NCI-H524 (cell line): ENCODE results near the gene TRPM1.

Experiments used
- DNase-seq, 2 experiments: peaks; one replicate each; lab custom pipeline; 2025; lab: John Stamatoyannopoulos, UW

TRPM1 gene

DNA sequence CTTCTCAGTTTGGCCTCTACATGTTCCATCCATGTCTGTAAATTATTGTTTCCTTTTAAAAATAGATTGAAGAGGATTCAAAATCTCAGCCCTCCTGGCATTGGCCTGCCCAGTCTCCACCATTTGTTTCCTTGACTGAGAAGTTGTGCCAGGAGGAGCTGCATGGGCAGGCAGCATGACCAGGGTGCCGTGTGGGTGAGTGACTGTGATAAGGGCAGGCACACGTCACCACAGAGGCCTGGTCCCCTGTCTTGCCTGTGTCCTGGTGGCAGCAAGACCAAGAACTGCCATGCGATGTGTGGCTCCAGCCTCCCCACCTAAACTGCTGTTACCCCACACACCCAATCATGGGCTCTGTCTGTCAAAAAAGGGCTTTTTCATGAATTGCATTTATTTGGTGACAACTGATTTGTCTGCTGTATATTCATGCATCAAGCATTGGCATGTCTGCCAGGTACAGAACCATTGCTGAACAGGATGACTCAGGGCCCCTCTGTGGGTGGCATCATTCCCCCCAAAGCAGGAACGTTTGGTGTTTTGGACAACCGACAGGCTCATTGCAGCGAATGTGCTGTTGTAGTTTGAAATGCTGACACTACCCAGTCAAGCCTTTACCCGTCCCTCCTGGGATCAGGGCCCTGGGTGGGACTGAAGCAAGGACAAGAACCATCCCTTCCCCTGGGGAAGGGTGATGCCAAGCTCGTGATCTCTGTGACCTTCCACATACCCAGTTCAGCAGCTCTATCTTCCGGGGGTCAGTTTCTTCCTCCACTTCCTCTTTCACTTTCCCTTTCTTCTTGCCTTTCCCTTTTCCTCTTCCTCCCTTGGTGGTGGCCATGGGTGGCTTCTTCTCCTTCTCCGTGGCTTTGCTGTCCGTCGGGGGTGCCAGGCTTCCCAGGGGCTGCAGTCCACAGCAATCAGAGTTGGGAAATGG, 51.6 kb downstream of the TRPM1 start:
- no peak for DNase-seq

DNA sequence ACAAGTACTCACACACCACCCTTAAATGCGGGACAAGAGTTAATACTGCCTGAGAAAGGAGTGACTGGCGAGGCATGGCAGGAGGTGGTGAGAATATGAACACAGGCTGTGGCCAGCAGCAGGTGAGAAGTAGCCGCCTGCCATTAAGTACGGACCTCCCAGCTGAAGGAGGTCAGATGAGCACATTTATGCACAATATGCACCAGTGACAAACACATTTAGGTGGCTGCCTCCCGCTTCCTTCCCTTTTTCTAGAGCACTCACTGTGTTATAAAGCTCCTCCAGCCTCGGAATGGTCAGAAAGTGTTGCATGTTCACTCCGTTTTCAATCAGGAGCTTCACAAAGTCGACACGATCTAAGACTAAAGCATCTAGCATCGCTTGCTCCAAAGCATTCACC, 52.4 kb downstream of the TRPM1 start:
- DNase-seq, result no peak

DNA sequence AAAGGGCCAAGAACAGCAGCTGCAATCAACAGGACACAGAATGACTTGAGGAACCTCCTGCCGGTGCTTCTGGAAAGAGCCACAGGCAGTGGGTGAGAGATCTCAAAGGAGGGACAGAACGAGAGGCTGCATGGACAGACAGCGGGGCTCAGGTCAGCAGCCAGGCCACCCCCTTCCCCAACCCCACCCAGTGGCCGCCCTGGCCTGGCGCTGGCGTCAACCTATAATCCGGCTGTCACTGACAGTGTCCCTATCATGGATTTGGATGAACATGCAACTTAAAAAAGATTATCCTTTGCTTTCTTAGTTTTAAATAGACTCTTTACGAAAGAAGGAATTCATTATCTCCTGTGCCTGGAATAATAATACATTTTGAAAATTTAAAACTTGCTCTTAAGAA, 54.1 kb downstream of the TRPM1 start:
- DNase-seq, result no peak

DNA sequence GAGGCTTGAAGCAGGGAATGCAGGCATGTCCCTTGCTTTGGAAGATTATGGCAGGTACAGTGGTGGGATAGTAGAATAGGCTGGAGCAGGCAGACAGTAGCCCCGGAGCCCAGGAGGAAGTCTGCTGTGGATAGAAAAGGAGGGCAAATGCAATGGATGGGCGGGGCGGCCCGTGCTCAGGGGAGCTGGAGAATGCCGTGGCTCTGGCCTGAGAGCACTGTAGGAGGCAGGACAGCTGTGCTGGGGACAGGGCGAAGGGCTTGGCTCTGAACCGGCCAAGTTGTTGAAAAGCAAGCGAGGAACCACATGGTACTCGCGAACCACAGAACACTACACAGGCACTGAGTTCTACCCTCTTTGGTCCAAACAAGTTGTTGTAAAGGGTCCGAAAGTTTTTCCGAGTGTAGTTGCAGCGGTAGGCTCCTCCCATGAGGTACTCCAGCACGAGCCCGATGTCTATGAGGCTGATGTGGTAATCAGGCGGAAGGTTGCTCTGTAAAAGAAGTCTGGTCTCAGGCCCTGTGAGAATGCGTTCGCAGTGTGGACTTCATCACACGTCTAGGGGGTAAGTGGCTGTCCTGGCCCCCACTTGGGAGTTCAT, 54.7 kb downstream of the TRPM1 start:
- no peak for DNase-seq

GRCh38 chr15:31045606-31046005, 55.9 kb downstream of the TRPM1 start:
- no peak for DNase-seq

GRCh38 chr15:31042751-31043150, 58.8 kb downstream of the TRPM1 start:
- DNase-seq, result no peak

DNA sequence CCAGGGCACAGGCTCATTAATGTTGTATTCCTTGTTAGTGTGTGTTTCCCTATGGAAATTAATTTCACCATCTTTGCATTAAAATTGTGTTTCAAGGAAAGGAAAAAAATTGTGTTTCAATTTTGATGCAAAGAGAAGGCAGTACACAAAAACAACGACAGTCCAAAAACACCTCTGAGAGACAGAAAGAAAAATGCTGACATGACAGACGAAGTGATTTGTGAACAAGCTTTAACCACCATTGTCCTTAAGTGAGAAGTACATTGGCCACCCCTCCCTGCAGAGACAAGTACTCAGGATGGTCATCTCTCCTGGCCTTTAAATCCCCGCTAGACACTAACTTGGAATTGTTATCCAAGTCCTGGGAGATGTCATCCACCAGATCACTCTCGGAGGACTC, 59.9 kb downstream of the TRPM1 start:
- DNase-seq, result no peak

GRCh38 chr15:31040611-31041010, 60.9 kb downstream of the TRPM1 start:
- DNase-seq, result no peak

GRCh38 chr15:31039961-31040360, 61.6 kb downstream of the TRPM1 start:
- DNase-seq, result no peak

GRCh38 chr15:31037731-31038477, 63.6 kb downstream of the TRPM1 start:
- no peak for DNase-seq

GRCh38 chr15:31036783-31037182, 64.7 kb downstream of the TRPM1 start:
- DNase-seq, result no peak

- no peak for DNase-seq
Observed at GRCh38 chr15:31035610-31036009, 65.9 kb downstream of the TRPM1 start.

DNA sequence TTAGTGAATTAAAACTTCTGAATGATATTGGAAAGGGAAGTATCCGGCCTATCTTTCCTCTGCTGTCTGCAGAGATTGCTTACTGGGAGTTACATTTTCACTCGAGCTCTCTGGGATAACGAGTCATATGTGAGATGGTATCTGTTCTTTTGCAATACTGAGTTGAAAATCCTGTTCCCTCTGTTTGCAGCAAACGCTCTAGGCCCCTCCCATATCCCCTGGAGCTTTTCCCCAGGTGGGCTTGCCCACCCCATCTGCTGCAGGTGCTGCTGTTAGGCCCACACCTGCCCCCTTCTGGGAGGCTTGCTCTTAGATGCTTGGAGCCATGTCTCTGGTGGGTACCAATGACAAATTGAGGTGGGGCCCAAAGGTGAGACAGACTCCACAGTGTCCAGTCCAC, 67.4 kb downstream of the TRPM1 start:
- DNase-seq, result no peak

- DNase-seq, result no peak
Observed at GRCh38 chr15:31032961-31033371, 68.6 kb downstream of the TRPM1 start.

GRCh38 chr15:31031471-31032067, 70.0 kb downstream of the TRPM1 start:
- DNase-seq, result no peak

GRCh38 chr15:31027910-31028578, 73.5 kb downstream of the TRPM1 start:
- no peak for DNase-seq

DNA sequence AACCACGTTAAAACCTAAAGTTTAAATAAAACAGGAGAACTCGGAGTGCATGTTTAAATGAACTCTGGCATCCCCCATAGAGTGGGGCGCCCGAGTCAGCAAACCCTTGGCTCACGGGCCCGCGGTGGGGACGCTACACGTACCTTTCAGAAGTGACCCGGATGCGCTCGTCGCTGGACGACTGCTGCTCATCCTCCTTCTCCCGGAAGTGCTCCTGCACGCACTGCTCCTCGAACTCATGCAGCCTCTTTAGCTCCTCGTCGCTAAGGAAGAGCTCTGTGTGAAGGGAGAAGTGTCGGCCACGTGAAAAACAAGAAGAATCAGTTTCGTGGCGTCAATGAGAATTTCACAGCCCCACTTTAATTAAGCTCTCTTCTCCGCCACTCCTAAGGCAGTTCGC, 75.5 kb downstream of the TRPM1 start:
- no peak for DNase-seq

DNA sequence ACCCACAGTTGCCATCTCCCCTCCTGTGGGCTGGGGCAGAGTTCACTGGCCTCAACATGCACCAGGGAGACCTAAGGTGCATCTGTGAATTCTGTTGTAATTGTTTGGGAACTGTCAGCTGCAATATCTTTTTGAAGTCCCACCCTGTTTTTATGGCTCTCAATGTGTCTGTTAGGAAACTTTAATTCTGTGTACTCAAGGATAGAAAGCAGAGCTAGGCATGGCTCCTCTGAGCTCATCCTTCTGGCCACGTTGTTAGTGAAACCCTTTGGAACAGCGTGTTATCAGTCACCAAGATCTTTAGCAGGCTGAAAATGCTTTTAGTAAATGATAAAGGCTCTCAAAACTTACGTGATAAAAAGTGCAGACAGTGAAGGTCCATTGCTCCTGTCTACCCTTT, 76.5 kb downstream of the TRPM1 start:
- no peak for DNase-seq

DNA sequence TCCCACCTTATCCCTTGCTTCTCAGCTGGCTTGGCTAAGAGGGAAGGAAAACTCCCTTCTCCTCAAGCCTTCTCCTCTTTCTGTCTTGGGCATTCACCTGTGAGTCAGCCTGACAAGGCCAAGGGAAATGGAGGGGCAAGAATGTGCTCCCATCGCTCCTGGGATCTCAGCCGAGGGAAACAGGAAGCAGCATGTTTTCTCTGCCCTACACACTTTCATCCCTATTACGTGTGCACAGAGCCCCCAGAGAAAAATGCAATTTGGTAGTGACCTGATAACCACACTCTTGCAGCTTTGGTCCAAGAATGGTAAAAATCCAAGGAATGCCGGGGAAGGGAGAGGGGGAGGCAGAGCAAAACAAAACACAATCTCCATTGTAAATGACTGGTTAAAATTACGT, 77.2 kb downstream of the TRPM1 start:
- DNase-seq, result no peak

DNA sequence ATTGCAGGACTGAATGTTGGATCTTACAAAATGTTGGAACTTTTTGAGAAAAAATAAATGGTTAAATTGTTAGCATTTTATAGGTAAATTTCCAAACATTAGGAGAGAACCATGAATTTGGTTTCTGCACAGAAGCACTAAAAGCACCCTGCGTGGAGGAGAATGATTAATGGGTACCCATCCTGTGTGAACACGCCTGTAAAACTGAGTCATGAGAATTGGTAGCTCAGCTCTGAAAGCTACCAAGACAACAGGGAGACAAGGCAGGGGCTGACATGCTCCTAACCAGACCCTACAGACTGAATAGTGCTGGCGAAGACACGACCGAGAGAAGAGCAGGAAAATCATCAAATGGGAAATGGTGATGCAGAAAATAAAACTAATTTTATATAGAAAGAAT, 77.7 kb downstream of the TRPM1 start:
- no peak for DNase-seq

DNA sequence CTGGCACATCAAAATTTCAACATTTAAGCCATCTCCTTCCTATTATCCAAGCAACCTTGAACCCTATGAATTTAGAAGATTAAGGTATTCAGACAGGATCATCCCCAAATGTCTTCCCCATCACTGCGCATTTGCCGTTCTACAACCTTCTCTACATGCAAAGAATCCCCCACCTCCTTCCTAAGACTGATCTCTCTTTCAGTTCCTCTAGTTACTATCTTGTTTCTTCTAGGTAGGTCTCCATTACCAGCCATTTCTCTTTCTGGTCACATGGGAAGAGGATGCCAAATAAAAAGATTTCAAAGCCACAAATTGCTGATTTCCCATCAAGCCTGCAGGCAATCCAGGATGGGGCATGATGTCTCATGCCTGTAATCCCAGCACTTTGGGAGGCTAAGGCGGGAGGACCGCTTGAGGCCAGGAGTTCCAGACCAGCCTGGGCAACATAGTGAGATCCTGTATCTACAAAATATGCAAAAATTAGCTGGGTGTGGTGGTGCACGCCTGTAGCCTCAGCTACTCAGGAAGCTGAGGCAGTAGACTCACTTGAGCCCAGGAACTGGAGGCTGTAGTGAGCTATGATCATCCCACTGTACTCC, 80.4 kb downstream of the TRPM1 start:
- DNase-seq, result no peak

GRCh38 chr15:31020542-31020941, 81.0 kb downstream of the TRPM1 start:
- DNase-seq, result no peak
